Activated CD4-positive, alpha-beta T cell treated with anti-CD3 and anti-CD28 coated beads, Interleukin-10, Interleukin-2, amounts not matched to agents 100 ng/mL and 50 ng/mL, durations not matched to agents 16 hours and 8 hours (primary cell): ENCODE measurements around the gene HCFC1.
"Not testable (repeated sequence)": the region's sequence is repeated elsewhere in the genome, so short reads cannot be mapped to it uniquely, and the experiment has no call there.

Experiments used
- DNase-seq: peaks from one replicate; pipeline ENCODE4 v3.0.0-alpha.2; 2020

HCFC1 gene

DNA sequence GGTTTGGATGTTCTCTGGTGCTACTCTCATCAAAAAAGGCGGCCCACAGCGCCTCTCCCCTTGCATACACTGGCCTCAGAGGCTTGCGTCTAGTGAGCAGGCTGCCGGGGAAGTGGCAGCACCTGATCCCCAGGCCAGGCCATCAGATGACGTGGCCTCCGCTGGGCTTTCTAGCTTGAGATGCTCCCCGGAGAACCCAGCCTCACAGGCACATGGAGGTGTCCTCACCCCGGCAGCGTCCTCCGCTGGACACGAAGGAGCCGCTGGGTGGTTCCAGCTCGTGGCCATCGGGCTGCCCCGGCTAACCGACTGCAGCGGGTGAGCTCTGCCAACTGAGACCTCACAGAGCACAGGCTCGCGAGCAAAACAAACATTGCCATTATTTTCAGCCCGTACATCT lies 35.3 kb upstream of the HCFC1 start:
- DNase-seq: no peak

DNA sequence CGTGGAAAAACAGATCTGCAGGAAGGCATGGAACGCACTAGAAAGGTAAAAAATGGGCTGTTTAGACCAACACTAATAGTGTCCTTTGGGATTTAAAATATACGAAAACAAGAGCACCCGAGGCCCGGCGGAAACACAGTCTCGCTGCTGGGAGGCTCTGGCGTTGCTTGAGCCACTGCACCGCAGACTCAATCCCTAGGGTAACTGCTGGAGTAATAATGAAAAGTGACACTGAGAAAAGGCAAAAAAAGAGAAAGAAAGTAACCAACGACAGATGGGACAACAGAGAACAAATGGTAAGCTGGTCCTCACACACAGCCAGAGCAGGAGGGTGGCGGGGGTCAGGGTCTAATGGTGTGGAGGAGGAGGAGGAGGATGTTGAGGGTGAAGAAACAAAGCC lies 32.7 kb upstream of the HCFC1 start:
- no peak for DNase-seq

- DNase-seq: peak; percentile 80
These were observed 30.6 kb upstream of the HCFC1 start for GRCh38 chrX:154002215-154002719.

DNA sequence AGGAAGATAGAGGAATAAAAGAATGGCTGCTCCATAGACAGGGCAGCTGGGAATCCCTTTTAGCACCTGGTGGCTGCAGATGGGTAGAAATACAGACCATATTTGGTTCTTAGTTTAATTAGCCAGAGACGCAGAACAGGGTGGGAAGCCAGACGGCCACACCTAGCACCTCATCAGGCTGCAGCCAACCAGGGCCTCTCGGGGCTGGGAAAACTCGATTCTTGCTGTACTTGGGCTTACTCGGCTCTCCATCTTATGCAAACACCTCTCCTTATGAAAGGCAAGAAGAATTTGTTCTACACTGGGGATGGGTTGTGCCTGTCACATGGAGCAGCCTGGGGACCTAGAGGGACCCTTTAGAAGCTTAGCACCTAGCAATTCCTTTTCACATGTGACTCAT lies 28.4 kb upstream of the HCFC1 start:
- DNase-seq: no peak

DNA sequence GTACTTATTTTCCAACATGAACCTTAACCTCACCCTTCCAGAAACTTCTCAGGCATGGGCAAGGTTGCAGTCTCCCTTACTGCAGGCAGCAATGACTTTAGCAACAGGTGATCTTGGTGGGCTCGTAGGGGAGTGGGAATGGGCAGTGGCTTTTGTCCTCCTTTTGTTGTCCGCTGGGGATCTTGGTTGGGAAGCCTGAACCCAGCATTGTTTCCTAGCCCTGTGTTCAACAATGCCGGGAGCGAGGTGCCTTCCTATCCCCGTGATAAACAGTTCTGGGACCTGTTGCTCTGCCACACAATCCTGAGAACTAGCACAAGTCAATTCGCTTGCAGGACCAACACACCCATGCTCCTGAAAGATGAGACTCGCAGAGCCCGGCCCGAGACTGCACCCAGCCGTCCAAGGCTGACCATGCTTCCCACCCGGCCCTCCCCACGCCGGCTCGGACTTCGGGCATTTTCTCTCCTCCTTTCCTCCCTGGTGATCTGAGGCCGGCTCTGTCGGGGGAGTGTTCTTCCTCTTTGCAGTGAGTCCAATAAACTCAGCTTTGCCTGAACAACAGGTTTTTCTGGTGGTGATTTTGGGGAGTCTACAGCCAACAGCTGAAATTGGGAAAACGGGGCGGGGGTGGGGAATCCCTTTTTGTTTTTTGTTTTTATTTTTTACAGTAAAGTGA lies 27.9 kb upstream of the HCFC1 start:
- no peak for DNase-seq

DNA sequence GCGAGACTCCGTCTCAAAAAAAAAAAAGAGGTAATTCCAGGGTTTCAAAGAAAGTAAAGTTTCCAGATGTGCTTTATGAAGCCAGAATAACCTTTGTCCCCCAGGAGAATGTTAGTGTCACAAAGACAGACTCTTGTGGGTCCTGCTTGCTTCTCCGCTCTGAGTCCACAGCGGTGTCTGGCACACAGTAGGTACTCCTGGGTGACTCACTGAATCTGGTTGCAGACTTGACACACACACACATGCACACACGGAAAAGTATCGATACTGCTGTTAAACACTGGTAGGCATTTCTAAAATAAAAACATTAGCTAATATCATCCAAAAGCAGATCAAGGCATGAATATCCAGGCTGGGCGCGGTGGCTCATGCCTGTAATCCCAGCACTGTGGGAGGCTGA lies 23.9 kb upstream of the HCFC1 start:
- DNase-seq: no peak

- DNase-seq: not testable (repeated sequence)
These were observed 22.8 kb upstream of the HCFC1 start for GRCh38 chrX:153994398-153994797.

DNA sequence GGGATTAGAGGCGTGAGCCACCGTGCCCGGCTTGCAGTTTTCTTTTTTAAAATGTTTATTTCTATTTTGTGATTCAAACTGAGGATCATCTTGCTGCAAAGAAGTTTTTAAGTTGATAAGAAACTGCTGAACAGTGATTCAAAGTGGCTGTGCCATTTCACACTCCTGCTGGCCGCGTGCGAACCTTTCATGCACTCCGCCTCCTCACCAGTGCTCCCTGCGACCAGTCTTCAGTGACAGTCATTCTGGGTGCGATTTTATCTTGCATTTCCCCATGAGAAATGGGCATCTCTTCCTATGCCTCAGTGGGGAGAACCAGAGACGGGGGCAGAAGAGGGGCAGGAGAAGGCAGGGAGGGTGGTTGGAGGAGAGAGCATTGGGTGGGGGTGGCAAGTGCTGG lies 22.4 kb upstream of the HCFC1 start:
- no peak for DNase-seq

- no peak for DNase-seq
These were observed 21.5 kb upstream of the HCFC1 start for GRCh38 chrX:153993079-153993478.

GRCh38 chrX:153992180-153992579 lies 20.6 kb upstream of the HCFC1 start:
- no peak for DNase-seq

GRCh38 chrX:153991013-153991580 lies 19.5 kb upstream of the HCFC1 start:
- no peak for DNase-seq

GRCh38 chrX:153989973-153990655 lies 18.5 kb upstream of the HCFC1 start:
- DNase-seq: no peak

DNA sequence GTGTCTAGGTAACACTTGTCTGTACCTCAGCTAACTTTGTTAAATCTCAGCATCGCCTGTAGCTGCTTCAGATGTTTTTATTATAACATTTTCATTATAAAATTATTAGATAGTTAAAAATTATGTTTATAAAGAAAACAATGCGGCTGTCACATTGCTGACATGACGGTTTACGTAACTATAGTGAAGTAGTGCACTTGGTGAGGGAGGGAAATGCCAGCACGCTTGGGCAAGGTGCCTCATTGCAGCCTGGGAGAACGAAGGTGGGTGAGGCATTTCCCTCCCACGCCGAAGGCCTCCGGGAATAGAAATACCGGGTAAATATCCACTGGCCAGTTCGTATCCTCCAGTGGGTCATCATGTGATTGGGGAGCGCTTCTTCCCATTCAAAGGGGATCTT lies 16.9 kb upstream of the HCFC1 start:
- DNase-seq: no peak

DNA sequence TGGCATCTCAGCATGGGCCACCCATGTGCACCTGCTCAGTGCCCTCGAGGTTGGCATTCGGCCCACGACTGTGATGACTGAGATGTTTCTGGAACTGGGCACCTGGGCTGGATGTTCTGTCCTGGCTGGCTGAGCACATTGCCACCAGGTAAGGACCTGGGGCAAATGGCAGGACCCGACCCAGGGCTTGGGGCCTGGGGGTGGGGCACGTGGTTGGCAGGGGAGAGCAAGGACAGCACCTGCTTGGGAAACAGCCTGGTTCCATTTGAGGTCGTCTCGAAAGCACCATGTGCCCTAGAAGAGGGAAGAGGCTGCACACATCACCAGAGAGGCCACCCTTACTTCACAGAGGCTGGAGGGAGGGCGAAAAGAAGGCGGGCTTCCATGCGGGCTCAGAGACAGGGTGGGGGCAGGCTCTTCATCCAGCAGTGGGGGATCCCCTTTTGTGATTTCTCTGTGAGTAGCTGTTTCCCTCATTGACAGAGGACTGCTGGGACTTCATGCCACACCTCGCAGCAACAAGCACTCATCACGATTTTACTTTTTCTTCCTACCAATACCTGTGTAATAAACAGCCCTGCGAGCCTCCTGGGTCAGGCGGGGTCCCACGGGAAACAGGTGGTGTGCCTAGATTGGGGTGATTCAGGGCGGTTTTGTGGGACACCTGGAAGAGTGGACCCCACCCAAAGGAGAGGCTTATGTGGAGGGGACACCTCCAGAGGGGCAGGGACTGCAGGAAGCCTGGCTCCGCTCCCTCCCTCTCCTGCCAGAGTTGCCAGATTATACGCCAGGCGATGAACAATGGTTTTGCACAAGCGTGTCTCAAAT lies 12.9 kb upstream of the HCFC1 start:
- DNase-seq: peak; percentile 65

DNA sequence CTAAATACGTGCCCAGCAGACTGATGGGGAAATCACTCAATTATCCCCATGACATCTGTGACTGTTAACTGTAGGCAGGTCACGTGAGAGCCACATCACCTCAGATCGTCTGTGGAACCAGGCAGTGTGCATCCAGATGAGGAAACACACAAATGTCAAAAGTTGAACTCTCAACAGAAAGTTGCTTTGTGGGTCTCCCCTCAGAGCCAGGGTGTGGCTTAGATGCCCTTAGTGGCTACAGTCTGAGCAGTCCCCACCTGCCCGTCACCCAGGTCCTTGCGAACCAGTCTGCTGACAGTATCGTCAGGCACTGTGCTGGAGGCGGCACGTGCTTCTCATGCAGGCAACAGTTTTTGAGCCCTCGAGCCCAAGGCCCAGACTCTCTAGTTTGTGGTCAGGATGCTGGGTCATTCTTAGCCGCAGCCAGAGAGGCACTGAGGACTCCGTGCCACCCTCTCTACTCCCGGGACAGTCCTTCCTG lies 11.7 kb upstream of the HCFC1 start:
- no peak for DNase-seq

- DNase-seq: peak; percentile 92
These were observed 10.3 kb upstream of the HCFC1 start for GRCh38 chrX:153981771-153982533.

GRCh38 chrX:153981231-153981630 lies 9.6 kb upstream of the HCFC1 start:
- DNase-seq: no peak

DNA sequence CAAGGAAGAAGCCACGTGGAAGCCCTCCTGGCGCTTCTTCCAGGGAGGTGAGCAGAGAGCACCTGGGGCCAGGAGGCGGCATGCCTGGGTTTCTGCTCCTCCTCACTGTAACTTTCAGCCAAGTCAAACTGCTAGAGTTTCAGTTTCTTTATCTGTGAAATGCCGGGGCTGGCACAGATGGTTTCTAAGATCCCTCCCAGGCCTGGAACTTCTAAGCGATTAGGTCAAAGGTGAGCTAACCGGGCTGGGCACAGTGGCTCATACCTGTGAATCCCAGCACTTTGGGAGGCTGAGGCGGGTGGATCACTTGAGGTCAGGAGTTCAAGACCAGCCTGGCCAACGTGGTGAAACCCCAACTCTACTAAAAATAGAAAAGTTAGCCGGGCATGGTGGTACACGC lies 8.8 kb upstream of the HCFC1 start:
- peak; percentile 47 for DNase-seq

DNA sequence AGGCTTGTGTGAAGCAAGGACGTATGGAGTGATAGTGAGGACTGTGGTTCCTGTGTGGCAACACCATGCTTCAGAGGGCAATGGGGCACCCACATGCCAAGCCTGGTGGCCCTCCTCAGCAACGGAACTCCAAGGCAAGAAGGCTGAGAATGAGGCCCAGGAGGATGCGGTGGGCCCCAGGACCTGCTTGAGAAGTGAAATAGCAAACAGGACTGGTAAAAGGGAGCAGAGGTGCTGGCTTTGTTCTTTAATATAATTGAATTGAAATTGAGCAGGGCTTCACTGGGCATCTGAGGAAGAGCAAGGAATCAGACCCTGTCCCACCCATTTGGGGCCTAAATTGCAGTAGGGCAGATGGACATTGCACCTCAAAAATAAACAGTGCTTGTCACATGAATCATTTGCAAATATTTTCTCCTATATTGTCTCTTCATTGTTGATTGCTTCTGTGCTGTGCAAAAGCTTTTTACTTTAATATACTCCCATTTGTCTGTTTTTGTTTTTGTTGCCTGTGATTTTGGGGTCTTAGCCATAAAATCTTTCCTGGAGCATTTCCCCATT lies 3.2 kb upstream of the HCFC1 start:
- DNase-seq: no peak

GRCh38 chrX:153974003-153974725 lies 2.5 kb upstream of the HCFC1 start:
- peak; percentile 28 for DNase-seq
